GM12892 (cell line): ENCODE results near the gene RTL1.

Source experiments
- POLR2A ChIP-seq: IDR thresholded peaks from 2 replicates; pipeline ENCODE4 v1.6.1; 2011; ENCODE audit warnings: low read depth, low read length, control low read depth
- POLR2AphosphoS5 ChIP-seq: IDR thresholded peaks from 2 replicates; pipeline ENCODE4 v1.6.1; 2011; ENCODE audit warnings: low read depth, low read length, control low read depth

DNA sequence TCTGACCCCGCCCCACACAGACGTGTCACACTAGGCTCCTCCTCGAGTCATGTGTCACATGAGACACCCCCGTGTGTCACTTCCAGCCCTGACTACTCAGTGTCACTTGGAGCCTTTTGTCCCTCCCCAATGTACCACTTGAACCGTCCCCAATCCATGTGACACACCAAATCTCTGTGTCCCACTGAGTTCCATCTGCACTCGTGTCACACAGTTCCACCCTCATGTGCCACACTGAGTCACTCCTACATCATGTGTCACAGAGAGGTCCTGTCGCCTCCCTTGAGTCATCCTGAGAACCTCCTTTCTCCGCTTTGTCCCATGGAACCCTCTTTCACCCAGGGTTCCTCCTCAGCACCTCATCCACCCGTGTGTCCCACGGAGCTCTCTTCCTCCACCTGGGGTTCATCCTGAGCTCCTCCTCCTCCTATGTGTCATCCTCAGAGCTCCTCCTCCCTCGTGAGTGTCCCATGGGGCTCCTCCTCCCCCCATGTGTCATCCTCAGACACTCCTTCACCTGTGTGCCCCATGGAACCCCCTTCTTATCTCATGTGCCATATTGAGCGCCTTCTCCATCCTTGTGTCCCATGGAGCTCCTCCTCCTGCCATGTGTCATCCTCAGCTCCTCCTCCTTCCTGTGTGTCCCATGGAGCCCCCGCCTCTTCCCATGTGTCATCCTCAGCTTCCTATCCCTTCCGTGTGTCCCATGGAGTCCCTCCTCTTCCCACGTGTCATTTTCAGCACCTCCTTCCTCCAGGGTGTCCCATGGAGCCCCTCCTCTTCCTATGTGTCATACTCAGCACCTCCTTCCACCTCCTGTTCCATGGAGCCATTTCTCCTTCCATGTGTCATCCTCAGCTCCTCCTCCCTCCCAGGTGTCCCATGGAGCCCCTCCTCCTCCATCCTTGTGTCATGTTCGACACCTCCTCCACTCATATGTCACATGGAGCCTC lies 32.0 kb downstream of the RTL1 start:
- TF ChIP-seq POLR2A (no peak), POLR2AphosphoS5 (no peak)
